Astrocyte of the cerebellum (primary cell): ENCODE data around the gene WBP11.

ENCODE experiments used
- DNase-seq: peaks from one replicate; pipeline ENCODE4 v3.0.0-alpha.2; 2011; ENCODE audit warnings: low read depth
- H3K4me3 ChIP-seq: 2 replicates; pipeline ENCODE4 v1.5.1; 2011; ENCODE audit warnings: mild to moderate bottlenecking, low read depth, low read length, moderate library complexity
- in situ Hi-C: cut with HindIII; loops from 2 replicates; pipeline ENCODE4 v1.10.0; 2017; ENCODE audit warnings: low sequenced_read_pairs
- TF ChIP-seq, protein P1 (sequence below): IDR thresholded peaks from 2 replicates; pipeline ENCODE4 v1.5.1; 2012; ENCODE audit warnings: low read length, low read depth, moderate library complexity, mild to moderate bottlenecking; ENCODE audit errors: missing control alignments

WBP11 gene

DNA sequence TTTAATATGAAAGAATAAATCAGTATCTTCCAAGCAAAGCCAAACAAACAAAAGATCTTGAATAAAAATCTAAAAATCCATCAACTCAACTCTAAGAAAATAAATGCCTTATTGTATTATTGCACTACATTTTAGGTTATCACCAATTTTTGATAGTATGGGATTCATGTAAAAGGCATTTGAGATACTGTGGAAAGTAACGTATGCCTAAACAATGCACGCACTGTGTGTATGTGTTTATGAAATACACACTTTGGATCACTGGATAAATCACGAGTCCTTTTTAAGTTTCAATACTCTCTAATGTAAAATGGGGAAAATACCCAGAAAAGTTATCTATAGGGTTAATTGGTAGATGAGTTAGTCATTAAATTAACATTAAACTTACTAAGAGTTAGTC, 17.7 kb downstream of the WBP11 start:
- no peak for DNase-seq
- in situ Hi-C loops, result no loop called here
- H3K4me3 ChIP-seq, result no peak overlapping the region
- TF ChIP-seq, protein P1, sequence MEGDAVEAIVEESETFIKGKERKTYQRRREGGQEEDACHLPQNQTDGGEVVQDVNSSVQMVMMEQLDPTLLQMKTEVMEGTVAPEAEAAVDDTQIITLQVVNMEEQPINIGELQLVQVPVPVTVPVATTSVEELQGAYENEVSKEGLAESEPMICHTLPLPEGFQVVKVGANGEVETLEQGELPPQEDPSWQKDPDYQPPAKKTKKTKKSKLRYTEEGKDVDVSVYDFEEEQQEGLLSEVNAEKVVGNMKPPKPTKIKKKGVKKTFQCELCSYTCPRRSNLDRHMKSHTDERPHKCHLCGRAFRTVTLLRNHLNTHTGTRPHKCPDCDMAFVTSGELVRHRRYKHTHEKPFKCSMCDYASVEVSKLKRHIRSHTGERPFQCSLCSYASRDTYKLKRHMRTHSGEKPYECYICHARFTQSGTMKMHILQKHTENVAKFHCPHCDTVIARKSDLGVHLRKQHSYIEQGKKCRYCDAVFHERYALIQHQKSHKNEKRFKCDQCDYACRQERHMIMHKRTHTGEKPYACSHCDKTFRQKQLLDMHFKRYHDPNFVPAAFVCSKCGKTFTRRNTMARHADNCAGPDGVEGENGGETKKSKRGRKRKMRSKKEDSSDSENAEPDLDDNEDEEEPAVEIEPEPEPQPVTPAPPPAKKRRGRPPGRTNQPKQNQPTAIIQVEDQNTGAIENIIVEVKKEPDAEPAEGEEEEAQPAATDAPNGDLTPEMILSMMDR, result no peak

DNA sequence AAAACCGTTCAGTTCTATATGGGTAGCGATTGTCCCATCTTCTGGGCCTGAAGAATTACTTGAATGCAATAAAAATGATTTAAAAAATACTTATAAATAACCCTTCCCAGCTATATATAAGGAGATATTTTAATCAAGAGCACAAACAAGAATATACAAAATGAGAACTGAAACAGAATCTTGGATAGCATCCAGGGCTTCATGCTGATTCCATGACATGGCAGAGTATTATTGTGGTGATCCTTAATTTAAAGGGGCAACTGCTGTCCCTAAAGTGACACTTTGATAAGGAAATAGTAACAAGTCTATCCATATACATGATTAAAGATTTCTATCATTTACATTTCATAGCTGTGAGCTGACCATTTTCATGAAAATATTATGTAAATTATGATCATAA, 18.8 kb downstream of the WBP11 start:
- H3K4me3 ChIP-seq, result no peak overlapping the region
- no peak for DNase-seq
- TF ChIP-seq, protein P1, result no peak
- in situ Hi-C loops, result no loop called here

DNA sequence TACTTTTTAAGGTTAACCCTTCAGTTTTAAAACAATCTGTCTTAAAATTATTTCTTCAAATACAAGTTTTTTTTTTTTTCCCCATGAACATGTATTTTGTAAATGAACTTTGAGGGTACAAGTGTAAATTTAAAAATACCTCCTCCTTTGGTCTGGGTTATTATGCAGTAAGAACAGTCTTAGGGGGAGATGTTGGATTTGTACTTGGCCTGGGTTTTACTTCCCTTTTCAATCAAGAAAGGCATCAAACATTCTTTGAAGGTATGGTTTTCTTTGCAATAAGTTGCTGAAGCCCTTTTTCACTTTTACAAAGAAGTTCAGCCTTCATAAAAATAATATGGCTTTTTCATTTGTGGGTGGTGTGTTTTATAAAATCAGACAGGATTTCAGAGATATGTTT, 20.5 kb downstream of the WBP11 start:
- in situ Hi-C loops, result no loop called here
- TF ChIP-seq, protein P1, result no peak
- DNase-seq, result no peak
- H3K4me3 ChIP-seq, result no peak overlapping the region

DNA sequence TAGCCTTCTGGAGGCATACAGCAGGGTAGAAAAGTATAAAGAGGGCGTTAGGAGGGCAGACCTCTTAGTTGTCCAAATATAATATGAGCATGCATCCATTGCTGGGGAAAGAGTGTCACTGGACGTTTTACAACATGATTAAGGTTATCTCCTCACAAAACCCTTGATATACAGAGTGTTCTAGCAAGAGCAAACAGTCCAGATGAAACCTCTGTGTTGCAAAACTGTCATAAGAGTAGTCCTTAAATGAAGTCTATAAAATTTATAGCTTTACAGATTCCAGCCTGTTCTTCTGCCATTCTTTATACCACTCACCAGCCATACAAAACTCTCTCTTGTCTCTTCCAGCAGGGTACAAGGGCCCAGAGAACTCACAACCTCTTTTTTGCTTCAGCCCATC, 21.7 kb downstream of the WBP11 start:
- in situ Hi-C loops, result no loop called here
- H3K4me3 ChIP-seq, result no peak overlapping the region
- TF ChIP-seq, protein P1, result no peak
- DNase-seq, result no peak

DNA sequence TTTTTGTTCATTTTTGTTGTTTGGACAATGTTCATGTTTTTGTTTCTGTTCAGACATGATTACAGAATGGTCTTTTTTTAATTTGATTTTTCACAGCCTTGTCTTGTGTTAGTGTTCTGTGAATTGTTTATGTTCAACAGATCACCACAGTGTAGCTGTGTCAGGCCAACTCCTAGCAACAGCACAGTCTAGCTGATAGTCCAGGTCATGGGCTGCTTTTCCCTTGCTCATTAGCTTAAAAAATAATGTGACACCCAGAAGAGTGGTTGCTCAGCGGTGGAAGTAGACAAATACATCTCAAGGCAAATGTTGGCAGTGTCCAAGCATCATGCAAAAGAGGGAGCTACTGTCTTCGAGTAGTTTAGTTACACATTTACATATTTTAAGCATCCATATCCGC, 22.4 kb downstream of the WBP11 start:
- in situ Hi-C loops, result no loop called here
- DNase-seq, result no peak
- TF ChIP-seq, protein P1, result no peak
- no peak overlapping the region for H3K4me3 ChIP-seq

DNA sequence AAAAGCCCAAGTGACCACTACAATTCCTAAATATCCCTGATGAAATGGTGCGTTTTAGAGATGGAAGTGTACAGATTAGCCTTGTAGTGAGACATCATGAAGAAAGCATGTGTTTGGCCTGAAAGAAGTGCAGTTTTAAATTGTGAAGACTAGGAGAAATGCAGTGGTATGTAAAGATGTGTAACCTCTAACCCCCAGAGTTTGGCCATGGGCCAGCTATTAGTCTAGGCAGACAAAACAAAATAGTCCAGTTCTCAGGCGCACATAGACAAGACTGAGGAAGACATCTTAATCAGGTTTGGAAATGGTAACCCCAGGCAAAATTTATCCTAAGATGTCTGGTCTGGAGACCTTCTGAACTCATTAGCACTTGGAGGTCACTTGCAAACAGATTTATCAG, 23.4 kb downstream of the WBP11 start:
- H3K4me3 ChIP-seq, result no peak overlapping the region
- in situ Hi-C loops, result no loop called here
- no peak for DNase-seq
- TF ChIP-seq, protein P1, result no peak

DNA sequence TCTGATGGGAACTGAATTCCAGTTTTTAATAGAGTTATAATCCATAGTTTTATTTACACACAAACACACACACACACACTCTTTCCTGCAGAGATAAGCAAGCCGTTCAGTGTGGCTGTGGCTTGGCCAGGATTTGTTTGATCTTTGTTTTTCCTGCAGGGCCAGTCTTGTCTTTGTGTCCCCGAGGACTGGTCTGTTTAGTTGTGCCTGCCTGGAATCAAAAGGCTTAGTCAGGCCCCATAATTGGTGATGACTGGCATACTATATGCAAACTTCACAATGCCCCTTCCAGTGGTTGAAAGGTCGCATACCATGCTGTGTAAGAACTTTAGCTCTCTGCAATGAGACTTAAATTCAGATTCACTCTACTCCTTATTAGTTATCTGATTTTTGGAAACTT, 26.0 kb downstream of the WBP11 start:
- in situ Hi-C loops, result no loop called here
- no peak overlapping the region for H3K4me3 ChIP-seq
- TF ChIP-seq, protein P1, result no peak
- DNase-seq, result no peak
